GM12878 (cell line): Measurements from ENCODE around the gene HTR1D. TPM values are rescaled to one million over a fixed set of nuclear protein-coding genes. Genes with fewer than 3 reads are reported as not detected.
A peak's percentile ranks its signal among the peaks of the same experiment; 100 is the strongest.

Experiments used
- ATAC-seq: fragments of 200-7000 bp; cut with Tn5 transposase; 3 replicates; pipeline ENCODE4 v1.9.1; 2020; ENCODE audit warnings: mild to moderate bottlenecking, moderate library complexity
- BruUV-seq: library from RNA; stranded (reverse); fragments of 400-500 nt; replicated peaks from 2 replicates; lab custom pipeline; 2021; lab: Mats Ljungman, UMichigan
- CTCF ChIA-PET: fragments of 300-600 bp; sonication (Branson Sonifier 250); formaldehyde crosslinking; extraction: SDS; loops from one replicate; lab custom pipeline; 2021; ENCODE audit warnings: inconsistent platforms; lab: Yijun Ruan, JAX
- POLR2A ChIA-PET: fragments of 350-600 bp; formaldehyde crosslinking; extraction: SDS; loops from one replicate; lab custom pipeline; 2021; ENCODE audit warnings: inconsistent platforms; lab: Charles Lee
- RAD21 ChIA-PET: fragments of 300-600 bp; sonication (Branson Sonifier 250); formaldehyde crosslinking; loops from one replicate; lab custom pipeline; 2023; ENCODE audit warnings: antibody characterized with exemption; ENCODE audit not compliant: unreplicated experiment; lab: Charles Lee
- SMC1A ChIA-PET: fragments of 300-600 bp; sonication (Branson Sonifier 250); formaldehyde crosslinking; loops from one replicate; lab custom pipeline; 2023; ENCODE audit not compliant: unreplicated experiment, uncharacterized antibody; lab: Charles Lee
- DNase-seq: peaks from one replicate; pipeline ENCODE4 v3.0.0-alpha.2; 2011; ENCODE audit warnings: low read depth, low spot score
- FAIRE-seq: peaks from 3 replicates; lab custom pipeline; 2011; peaks lifted over from hg19 to GRCh38; lab: Jason Lieb, UNC
- H2AFZ ChIP-seq: 2 replicates; pipeline ENCODE4 v1.6.0; 2011; ENCODE audit warnings: low read depth, low read length, control low read depth; ENCODE audit not compliant: control insufficient read depth
- H3K27ac ChIP-seq: 2 replicates; pipeline ENCODE4 v1.5.1; 2011; ENCODE audit warnings: control low read depth; ENCODE audit not compliant: control insufficient read depth, insufficient read depth
- H3K27me3 ChIP-seq, 2 experiments: replicated peaks in 1 of 2; 2 replicates each; pipeline versions ENCODE4 v1.6.0 to v1.6.1; 2011; ENCODE audit warnings: low read length in 1 of 2; ENCODE audit not compliant: control insufficient read depth in 2 of 2, insufficient read depth in 2 of 2
- H3K36me3 ChIP-seq, 2 experiments: 2 replicates each; pipeline ENCODE4 v1.5.1; 2011; ENCODE audit warnings: low read length in 1 of 2; ENCODE audit not compliant: control insufficient read depth in 2 of 2, insufficient read depth in 2 of 2
- H3K4me1 ChIP-seq: 2 replicates; pipeline ENCODE4 v1.6.1; 2011; ENCODE audit warnings: mild to moderate bottlenecking, low read length, moderate library complexity, mixed read lengths; ENCODE audit not compliant: control insufficient read depth, insufficient read depth
- H3K4me2 ChIP-seq: 2 replicates; pipeline ENCODE4 v1.6.0; 2011; ENCODE audit warnings: control low read depth; ENCODE audit not compliant: control insufficient read depth, insufficient read depth
- H3K4me3 ChIP-seq: fragments of 200-600 bp; sonication (generic); 2 replicates; pipeline ENCODE4 v1.5.1; 2016
- H3K79me2 ChIP-seq: 2 replicates; pipeline ENCODE4 v1.6.0; 2011; ENCODE audit warnings: low read length; ENCODE audit not compliant: control insufficient read depth, insufficient read depth
- H3K9ac ChIP-seq: 2 replicates; pipeline ENCODE4 v1.8.0; 2011; ENCODE audit warnings: low read length, control low read depth, mixed read lengths; ENCODE audit not compliant: control insufficient read depth, insufficient read depth
- H3K9me3 ChIP-seq: replicated peaks from 3 replicates; pipeline ENCODE4 v1.5.1; 2011; ENCODE audit warnings: mild to moderate bottlenecking, low read length; ENCODE audit not compliant: control insufficient read depth, insufficient read depth
- H4K20me1 ChIP-seq: 2 replicates; pipeline ENCODE4 v1.6.0; 2011; ENCODE audit not compliant: control insufficient read depth, insufficient read depth
- CUX1 ChIP-seq: IDR thresholded peaks from 2 replicates; pipeline ENCODE4 v1.6.1; 2012; ENCODE audit warnings: improper control_type of control experiment, low read depth, low read length; ENCODE audit not compliant: insufficient replicate concordance
- ZNF24 ChIP-seq: fragments of 450-650 bp; IDR thresholded peaks from 2 replicates; pipeline ENCODE4 v1.6.1; 2017; ENCODE audit warnings: antibody characterized with exemption, mild to moderate bottlenecking
- WGBS: methylation state at CpG from one replicate; pipeline ENCODE4 v1.1.6; 2016; ENCODE audit warnings: low lambda C conversion rate; ENCODE audit not compliant: insufficient replicate concordance, insufficient coverage; ENCODE audit errors: missing lambda C conversion rate; 5-methylcytosine and 5-hydroxymethylcytosine counted together
- in situ Hi-C: fragments of 300-500 bp; cut with MboI; formaldehyde crosslinking; loops from 9 replicates; pipeline ENCODE4 v1.14.3; 2018; ENCODE audit warnings: mixed read lengths
- intact Hi-C: fragments of 100-400 bp; cut with micrococcal nuclease; formaldehyde crosslinking; loops from one replicate; pipeline ENCODE4 v1.14.2; 2022; ENCODE audit not compliant: unreplicated experiment
- polyA plus RNA-seq, 11 experiments: library from polyadenylated mRNA; depleted of rRNA in 4 of 11; unstranded in 6 of 11; stranded (reverse) in 5 of 11; fragments of >200 nt; fragmentation: Nextera tagmentation in 4 of 11; fragmentation: Illumina TruSeq in 1 of 11; extraction: Ambion mirVana in 4 of 11; extraction: Trizol in 1 of 11; gene quantifications; 1 replicate in 1 of 11; 2 replicates in 10 of 11; pipeline versions ENCODE4 v1.2.1 to v1.2.3, GENCODE V29; 2011 to 2016; ENCODE audit warnings: inconsistent platforms in 2 of 11, missing spikeins in 2 of 11, low read depth in 1 of 11
- total RNA-seq, 4 experiments: library from RNA; depleted of rRNA in 3 of 4; stranded (reverse); fragments of >200 nt in 3 of 4; fragmentation: Illumina TruSeq in 1 of 4; extraction: Trizol in 1 of 4; gene quantifications; 2 replicates each; pipeline versions ENCODE4 v1.2.1 to v1.2.3, GENCODE V29; 2013 to 2021

HTR1D gene
- total and polyA plus RNA-seq, 10 of the 15 experiments (the other 5 are each of a cell fraction or from before 2014, with no cell fraction given), result 0.07 TPM; not detected in 9

GRCh38 chr1:23174426-23175110, 42.7 kb downstream of the HTR1D start:
- in situ Hi-C loops, result no loop called here
- Histone ChIP-seq H3K4me3 (no peak overlapping the region), H4K20me1 (no peaks in the 10 kb centered on the region), H3K9ac (no peak overlapping the region), H3K9me3 (no peaks in the 10 kb centered on the region), H2AFZ (peak overlapping the region; percentile 5), H3K79me2 (no peaks in the 10 kb centered on the region), H3K36me3 (no peaks in the 10 kb centered on the region), H3K27ac (no peak overlapping the region), H3K4me2 (peak overlapping the region; percentile 53; the same call in 1 of the 2 replicates), H3K4me1 (peaks cover 24% of the 10 kb centered on the region), H3K27me3 (no peaks in the 10 kb centered on the region)
- ATAC-seq, result no peak
- ChIA-PET POLR2A (interaction anchor here (1.1 kb wide), 1 partner anchor 27 kb away, joined by 5 read pairs; no protein-coding TSS in a partner anchor), CTCF (interaction anchor here (1.2 to 22.0 kb wide), 3 partner anchors 10 to 80 kb away, joined by 4 to 961 read pairs (median 39); no protein-coding TSS in a partner anchor), SMC1A (interaction anchor here (0.6 to 15.5 kb wide), 9 partner anchors 9 to 197 kb away, joined by 3 to 199 read pairs (median 3); no protein-coding TSS in a partner anchor), RAD21 (interaction anchor here (0.8 to 4.2 kb wide), 3 partner anchors 8 to 75 kb away, joined by 3 to 24 read pairs (median 13); no protein-coding TSS in a partner anchor)
- no peak for FAIRE-seq
- BruUV-seq, result no TSS peak
- DNase-seq, result no peak
- TF ChIP-seq CUX1 (no peak), ZNF24 (peak; percentile 96)
- intact Hi-C loops, result no loop called here
- 53% methylated on average over 1 of the region's 1 CpG for WGBS
